ENCODE results near the gene EIF4E3.

The EIF4E3 gene

DNA sequence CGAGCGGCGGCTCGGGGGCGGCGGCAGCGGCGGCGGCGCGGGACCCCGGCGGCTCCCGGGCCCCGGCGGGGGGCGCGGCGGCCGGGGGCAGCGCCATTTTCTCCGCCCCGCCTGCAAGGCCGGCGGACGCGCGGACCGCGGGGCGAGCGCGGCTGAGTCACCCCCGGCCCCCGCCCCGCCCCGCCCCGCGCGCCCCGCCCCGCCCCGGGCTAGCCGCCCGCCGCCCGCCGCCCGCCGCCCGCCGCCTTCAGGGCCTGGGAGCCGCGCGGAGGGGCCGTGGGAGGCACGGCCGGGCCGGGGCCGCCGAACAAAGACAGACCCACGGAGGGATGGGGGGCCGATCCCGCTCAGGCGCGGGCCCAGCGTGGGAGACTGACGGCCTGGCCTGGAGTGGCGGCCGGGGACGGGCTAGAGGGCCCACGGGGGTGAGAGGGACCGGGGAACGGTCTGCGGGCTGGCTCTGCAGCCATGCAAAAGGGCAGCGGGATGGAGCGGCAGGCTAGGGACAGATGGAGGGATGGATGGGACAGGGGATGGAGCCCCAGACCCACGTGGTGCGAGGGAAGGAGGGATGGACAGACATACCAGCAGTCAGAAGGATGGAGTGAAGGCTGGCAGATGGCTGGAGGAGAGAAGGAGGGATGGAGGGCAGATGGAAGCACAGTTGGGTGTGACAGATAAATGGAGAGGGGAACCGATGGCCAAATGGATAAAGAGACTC is at the start of gene EIF4E3:
TSS of gene EIF4E3 (minus strand) at position 132 of the 721 bp plus-strand sequence. CDS start at position 97, 35 bp downstream.
- DNase-seq: no peak

DNA sequence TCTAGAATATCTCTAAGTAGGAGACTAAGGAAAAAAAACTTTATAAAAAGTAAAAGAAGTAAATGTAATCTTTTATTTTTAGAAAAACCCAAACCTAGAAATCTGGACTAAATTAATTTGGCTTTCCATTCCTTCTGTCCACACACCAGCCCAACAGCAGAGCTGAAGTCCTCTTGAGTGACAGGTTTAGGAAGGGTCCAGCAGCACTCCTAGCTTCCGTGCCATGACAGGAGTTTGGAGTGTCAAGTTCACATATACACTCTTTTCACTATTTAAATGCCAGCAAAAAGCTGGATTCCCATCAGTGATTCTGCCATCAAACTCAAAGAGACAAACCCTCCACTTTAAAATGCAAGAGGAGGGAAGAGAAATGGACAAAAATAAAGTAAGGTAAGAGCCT is 46.7 kb upstream of the EIF4E3 start:
- DNase-seq: no peak

DNA sequence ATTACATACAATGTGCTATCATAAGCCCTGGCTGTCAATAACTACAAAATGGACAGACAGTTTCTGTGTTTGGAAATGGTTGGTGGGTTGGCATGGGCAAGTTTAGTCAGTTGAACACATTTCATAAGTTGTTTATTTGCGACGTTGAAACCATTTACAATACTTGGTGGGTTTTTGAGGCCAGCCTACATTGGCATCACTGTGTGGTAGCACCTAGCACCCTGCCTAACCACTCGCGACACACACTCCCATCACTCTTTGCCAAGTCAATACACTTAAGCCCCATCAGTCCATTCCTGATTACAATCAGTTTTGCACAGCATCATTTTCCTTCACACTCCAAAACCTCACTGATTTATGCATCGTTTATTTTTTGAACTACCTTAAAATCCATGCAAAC is 45.9 kb upstream of the EIF4E3 start:
- no peak for DNase-seq

DNA sequence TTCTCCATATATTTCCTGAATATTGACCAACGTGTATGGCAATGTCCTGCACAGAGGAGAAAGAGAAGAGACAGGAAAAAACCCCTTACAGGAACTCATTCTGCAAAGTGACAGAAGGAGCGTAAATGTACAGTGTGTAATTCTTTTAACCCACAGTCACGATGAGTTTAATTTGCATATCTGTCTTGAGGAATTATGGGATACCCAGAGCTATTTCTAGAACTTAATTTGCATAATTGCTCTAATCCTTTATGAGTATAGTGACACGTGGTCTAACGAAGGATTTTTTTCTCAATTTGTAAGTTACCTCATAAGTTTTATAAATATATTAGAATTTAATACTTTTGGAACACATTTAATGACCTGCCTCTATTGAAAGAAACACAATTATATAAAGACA is 38.2 kb upstream of the EIF4E3 start:
- DNase-seq: no peak

DNA sequence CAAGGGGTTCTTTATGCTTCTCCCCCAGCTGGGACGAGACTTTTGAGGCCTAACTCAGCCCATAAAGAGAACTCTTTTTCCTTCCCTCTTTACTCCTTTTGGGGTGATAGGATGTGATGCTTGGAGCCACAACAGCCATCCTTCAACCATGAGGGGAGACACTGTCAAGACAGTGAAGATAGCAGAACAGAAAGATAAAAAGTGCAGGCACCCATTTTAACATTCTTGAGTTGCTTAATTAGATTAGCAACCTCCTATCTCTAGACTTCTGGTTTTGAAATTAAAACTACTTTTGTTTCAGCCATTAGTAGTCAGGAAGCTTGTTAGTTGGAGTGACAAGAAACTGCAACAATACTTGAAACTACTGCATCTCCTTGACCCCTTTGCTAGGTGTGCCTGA is 34.9 kb upstream of the EIF4E3 start:
- DNase-seq: no peak

DNA sequence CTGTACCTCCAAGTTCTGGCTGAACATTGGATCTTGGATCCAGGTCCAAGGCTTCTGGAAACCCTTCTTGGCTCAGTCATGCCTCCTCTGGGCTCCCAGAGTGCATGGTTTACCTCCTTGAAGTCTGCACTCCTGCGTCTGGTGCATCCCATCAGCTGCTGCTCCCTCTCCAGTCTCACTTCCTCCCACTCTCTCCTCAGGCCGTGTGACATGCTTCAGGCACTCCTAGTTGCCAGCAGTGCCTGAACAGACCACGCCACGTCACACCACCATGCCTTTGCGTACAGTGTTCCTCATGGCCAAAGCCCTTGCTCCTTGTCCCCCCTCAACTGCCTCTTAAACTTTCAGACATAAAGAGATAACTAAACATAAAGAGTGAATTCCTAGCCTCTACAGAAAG is 34.2 kb upstream of the EIF4E3 start:
- no peak for DNase-seq

DNA sequence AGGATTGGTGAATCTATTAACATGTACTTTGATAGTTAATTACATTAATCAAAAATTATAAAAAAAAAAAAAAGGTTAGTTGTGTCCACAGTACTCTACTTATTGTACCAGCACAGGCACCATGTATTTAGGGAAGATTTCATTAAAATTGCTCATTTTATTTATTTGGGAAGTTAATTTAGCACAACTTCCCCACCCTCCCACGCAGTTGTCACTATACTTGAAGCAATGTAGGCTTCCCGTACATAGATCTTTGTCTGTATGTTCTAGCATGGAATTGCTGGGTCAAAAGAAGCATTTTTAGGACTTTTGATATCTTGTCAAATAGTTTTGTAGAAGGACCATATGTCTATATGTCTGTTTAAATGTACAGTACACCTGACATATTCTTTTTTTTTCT is 32.9 kb upstream of the EIF4E3 start:
- DNase-seq: no peak

DNA sequence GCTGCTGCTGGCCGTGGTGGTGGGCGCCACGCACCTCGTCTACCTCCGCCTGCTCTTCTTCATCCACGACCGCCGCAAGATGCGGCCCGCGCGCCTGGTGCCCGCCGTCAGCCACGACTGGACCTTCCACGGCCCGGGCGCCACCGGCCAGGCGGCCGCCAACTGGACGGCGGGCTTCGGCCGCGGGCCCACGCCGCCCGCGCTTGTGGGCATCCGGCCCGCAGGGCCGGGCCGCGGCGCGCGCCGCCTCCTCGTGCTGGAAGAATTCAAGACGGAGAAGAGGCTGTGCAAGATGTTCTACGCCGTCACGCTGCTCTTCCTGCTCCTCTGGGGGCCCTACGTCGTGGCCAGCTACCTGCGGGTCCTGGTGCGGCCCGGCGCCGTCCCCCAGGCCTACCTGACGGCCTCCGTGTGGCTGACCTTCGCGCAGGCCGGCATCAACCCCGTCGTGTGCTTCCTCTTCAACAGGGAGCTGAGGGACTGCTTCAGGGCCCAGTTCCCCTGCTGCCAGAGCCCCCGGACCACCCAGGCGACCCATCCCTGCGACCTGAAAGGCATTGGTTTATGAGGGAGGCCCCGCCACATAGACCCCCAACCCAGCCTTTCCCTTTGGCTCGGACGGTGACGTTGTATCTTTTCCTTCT is 29.5 kb upstream of the EIF4E3 start:
- DNase-seq: no peak

DNA sequence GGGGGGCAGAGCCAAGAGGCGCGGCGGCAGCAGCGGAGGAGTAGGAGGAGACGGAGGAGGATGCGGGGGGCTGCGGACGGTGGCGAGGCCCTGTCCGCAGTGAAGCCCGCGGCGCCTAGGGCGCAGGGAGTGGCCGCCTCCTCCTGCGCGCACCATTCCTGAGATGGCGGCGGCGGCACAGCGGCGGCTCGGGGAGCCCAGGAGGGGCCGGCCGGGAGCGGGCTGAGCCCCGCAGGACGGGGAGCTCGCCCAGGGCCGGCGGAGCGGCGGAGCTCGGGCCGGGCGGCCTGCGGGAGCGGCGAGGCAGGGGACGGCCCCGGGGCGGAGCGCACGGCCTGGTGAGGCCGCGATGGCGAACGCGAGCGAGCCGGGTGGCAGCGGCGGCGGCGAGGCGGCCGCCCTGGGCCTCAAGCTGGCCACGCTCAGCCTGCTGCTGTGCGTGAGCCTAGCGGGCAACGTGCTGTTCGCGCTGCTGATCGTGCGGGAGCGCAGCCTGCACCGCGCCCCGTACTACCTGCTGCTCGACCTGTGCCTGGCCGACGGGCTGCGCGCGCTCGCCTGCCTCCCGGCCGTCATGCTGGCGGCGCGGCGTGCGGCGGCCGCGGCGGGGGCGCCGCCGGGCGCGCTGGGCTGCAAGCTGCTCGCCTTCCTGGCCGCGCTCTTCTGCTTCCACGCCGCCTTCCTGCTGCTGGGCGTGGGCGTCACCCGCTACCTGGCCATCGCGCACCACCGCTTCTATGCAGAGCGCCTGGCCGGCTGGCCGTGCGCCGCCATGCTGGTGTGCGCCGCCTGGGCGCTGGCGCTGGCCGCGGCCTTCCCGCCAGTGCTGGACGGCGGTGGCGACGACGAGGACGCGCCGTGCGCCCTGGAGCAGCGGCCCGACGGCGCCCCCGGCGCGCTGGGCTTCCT is 28.8 kb upstream of the EIF4E3 start, which contains the start of gene GPR27:
TSS of gene GPR27 (plus strand) at position 155 of the 909 bp plus-strand sequence. CDS start at position 350, 195 bp downstream.
- DNase-seq: no peak

DNA sequence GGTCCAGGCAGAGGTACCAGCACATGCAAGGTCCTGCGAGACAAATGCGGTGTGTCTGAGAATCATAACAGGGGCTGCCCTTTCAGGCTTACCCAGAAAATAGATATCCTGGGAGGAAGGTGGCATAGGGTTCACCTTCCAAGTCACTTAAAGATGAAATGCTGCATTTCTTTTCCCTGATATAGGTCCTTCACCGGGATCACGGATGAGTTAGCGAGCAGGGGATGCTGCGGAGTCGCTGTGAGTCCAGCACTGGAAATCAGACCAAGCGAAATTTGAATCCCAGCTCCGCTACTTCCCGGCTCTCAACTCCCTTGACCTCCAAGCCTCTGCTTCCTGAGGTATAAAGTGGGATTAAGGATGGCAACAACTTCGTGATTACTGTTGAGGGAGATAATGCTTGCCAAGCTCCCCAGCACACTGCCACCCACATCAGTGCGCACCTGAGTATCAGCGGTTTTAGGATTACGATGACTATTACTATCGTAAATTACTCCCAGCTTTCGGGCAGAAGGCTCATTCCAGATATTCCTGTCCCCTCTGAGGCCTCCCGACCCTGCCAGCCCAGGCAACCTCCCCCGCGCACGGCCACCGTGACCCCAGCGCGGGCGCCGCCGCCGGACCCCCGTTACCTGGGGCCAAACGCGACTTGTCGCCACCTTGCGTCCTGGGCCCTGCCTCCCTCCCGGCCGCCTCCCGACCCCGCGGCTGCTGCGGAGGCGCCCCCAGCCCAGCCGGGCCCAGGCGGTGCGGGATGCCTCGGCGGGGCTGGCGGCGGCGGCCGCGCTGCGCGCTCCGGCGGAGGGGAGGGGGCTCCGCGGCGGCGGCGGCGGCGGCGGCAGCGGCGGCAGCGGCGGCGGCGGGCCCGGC is 27.9 kb upstream of the EIF4E3 start:
- DNase-seq: no peak

DNA sequence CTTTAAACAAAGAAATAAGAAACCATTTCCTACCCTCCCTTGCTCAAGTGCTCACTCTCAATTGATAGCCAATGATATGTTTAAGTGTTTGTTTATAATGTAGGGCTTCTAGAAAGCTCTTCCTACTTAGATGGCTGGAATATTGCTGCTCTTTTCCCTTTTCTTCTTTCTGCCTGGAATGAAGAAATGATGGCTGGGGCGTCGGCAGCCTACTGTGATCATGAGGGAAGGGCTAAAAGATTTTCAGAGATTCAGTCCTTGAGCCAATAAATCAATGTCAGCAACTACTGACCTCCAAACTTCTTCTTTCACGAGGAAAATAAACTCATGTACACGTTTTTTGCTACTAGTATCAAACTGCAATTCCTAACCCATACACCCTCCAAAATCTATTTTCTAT is 26.4 kb upstream of the EIF4E3 start:
- DNase-seq: no peak

DNA sequence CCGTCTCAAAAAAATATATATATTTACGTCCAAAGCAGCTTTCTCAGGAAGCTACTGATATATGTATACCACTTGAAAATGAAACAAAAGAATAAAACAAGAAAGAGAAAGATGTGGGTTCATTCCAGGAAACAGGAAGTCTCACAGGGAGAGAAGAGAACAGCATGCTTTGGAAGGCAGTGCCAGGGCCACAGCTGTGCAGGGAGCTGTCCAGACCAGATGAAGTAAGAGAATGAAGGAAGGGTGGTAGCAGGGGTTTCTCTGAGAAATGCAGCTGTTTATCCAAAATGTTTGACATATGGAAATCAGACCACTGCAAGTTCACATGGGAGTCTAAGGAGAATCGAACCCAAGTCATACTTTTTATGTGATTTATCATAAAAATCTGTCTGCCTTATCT is 19.5 kb upstream of the EIF4E3 start:
- no peak for DNase-seq

DNA sequence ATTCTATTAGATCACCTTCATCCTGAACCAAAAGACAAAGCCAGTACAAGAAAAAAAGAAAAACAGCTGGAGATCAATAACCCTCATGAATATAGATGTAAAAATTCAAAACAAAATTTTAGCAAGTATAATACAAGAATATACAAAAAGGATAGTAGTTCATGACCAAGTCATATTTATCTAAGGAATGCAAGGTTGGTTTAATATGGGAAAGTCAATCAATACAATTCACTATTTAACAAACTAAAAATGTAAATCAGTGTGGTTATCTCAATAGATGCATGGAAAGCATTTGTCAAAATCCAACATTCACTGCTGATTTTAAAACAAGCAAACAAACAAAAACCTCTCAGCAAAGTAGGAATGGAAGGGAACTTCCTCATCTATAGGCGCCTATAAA is 17.4 kb upstream of the EIF4E3 start:
- no peak for DNase-seq

DNA sequence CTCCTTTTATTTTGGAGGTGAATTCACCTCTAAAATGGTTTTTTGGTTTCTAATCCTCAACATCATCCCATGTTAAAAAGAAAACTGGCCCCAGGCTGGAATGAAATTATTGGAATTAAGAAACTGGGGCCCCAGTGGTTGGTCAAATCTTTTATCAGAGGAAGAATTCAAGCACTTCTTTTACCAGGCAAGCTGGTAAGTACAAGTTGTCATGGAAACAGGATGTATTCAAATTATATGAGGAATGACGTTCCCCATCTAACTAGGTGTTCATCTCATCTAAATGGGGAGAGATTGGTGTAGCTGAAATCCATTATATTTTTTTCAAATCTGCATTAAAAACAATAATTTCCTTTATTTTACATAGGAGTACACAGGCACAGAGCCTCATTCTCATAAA is 9.7 kb upstream of the EIF4E3 start:
- DNase-seq: no peak

DNA sequence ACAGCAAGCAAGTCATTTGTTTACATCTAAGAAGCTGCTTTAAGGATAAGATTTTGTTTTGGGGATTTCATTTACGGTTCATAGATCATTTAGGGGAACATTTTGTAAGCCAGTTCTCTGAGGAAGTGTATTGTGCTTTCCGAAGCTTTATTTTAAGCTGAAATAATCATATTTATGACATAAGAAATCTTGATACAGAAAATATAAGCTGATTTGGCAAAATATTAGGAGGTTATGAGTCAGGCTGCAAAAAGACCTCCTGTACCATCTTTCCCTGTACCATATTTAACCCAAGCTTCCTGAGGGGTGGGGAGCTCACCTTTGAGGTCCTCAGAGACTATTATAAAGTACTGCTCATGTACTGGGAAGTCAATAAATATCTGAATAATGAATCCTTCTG is 8.1 kb upstream of the EIF4E3 start:
- no peak for DNase-seq

DNA sequence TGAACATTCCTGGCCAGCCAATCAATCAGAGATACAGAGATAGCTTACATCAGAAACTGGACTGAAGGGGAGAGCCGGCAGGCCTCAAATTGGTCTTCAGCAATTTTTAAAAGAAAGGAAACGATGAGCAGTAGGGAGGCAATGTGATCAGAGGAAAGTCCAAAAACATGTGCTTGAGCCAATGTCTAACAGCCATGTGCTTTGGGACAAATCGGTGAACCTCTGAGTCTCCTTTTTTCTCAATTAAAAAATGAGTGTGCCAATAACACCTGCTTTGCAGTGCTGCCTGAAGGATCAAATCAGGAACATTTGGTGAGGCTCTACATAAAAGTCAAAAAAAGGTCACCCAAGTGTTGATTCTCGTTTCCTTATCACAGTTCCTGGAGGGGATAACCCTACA is 7.4 kb upstream of the EIF4E3 start:
- no peak for DNase-seq

DNA sequence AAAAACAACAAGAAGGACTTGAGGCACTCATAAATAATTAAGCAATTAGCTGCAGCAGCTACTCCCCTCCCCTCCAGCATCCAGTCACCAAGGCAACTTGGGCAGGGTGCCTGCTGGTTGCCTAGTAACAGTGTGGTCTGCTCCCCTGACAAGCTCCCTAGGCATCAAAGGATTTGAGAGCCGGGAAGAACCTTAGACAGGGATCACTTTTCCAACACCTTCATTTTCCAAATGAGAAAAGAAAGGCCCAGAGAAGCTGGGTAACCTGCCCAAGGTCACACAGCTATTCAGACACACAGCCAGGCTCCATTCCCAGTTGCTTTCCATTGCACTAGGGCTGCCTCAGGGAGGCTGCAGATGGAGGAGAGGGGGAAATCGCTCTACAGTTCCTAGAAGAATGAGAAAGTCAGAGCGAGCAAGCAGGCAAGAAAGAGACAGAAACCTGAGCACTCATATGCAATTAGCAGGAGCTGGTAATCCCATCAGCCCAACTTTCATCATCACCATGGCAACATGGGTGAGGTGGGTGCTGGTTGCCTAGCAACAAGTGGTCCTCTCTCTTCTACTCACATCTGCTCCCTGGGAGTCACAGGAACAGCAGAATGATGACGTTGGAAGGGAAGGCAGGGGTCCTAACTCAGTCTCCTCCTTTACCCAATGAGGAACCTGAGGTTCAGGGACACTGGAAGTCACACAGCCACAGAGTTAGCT is 3.6 kb upstream of the EIF4E3 start:
- DNase-seq: no peak

DNA sequence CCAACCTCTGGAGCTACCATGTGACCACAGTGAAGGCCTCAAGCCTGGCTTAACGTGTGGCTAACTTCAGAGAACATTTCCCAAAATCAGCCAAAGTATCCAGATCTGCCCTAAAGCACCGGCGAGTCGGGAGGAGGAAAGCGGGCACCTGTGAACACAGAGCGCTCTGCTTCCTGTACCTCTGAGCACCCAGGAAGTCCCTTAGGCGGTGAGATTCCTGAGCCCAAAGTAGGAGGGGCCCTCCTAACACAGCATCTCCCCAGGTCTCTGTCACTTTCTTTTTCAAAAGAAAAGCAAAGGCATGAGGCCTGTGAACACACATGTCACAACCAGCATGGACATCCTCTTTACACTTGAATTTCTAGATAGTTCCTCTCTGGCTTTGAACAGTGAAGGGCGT is 944 bp upstream of the EIF4E3 start:
- DNase-seq: no peak

DNA sequence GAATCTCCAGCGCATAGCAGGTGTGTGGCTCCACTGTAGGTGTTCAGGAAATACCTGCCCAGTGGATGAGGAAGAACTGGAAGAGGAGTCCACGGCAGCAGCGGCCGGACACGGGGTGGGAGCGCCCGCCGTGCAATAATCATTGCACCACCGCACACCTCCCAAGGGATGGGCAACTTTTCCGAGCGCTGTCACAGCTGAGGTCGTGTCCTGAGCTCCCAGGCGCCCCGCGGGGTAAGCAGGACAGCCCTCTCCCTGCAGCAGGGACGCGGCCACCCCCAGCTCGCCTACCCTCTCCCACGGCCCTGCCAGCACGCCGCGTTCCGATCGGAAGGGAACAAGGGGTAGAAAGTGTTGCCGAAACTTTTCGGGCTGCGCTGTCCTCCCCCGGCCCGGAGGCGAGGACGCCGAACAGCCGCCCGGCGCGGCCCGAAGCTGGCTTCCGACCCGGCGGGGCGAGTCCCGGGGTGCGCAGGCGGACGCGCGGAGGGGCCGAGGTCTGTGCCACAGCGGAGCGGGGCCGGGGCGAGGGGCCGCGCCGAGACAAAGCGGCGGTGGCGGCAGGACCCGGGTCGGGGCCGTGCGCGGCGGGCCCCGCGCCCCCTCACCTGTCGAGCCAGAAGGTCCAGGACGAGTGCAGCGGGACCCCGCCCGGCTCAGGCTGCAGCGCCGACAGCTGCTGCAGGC is 475 bp downstream of the EIF4E3 start:
- no peak for DNase-seq

DNA sequence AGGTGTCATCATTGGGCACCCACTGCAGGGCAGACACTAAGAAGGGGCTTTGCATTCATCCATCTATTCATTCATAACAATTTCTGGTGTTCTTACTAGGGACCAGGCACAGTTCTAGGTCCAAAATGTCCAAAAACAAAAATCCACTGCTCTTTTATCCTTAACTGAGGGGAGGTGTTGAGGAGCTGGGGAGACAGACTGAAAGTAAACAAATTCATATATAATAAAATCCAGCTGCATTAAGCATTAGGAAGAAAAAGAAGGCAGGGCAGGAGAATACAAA is 1.1 kb downstream of the EIF4E3 start:
- DNase-seq: no peak

DNA sequence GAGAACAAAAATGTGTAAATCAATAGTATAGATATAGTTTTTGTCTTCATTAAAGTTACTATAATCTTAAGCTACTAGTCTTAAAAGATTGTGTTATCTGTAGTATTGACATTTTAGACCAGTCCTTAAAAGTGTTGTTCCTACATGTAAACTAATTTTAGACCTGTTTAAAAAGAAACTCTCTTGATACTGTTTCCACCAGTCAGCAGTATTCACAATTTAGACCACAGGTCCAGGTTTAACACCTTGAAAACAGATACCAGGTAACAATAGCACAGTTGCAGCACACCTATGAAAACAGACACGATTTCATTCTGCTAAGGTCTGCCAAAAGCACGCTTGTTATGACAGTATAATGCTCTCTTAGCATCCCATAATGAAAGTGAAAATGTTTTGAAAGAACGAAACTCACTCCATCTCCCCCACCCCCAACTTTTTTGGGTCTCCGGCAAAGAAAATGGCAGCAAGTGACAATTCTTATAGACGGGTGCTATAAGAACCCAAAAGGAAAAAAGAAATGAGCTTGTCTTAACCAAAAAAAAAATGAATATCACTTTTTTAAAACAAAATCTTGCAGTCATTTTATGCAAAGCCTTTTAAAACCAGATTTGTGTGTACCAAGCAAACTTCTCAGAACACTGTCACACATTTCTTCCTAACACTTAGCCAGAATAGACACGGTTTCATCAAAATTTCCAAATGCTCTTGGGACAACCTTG is 1.6 kb downstream of the EIF4E3 start:
- DNase-seq: peak; percentile 16
